ENCODE measurements around the gene ZNRF3.

ZNRF3 gene

DNA sequence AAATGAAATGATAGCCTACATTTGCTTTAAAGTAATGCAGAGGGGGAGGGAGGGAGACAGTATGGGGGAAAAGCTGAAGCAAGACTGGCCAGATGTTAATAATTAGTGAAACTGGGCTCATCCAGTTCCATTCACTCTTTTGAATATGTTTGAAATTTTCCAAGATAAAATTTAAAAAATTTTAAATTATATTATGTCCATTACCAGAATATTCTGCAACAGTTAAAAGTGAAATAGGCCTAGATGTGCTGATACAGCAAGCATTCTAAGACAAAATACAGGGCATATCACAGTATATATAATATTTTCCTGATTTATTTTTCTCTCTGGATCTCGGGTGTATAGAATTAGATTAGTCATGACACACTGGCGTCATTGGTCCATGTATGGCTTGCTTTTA, 13.6 kb upstream of the ZNRF3 start:
- Histone ChIP-seq H3K27ac (no peak overlapping the region), H3K4me3 (no peak overlapping the region)
- DNase-seq (ENCODE audit: low spot score) = no peak
- TF ChIP-seq, protein P1, sequence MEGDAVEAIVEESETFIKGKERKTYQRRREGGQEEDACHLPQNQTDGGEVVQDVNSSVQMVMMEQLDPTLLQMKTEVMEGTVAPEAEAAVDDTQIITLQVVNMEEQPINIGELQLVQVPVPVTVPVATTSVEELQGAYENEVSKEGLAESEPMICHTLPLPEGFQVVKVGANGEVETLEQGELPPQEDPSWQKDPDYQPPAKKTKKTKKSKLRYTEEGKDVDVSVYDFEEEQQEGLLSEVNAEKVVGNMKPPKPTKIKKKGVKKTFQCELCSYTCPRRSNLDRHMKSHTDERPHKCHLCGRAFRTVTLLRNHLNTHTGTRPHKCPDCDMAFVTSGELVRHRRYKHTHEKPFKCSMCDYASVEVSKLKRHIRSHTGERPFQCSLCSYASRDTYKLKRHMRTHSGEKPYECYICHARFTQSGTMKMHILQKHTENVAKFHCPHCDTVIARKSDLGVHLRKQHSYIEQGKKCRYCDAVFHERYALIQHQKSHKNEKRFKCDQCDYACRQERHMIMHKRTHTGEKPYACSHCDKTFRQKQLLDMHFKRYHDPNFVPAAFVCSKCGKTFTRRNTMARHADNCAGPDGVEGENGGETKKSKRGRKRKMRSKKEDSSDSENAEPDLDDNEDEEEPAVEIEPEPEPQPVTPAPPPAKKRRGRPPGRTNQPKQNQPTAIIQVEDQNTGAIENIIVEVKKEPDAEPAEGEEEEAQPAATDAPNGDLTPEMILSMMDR (IDR thresholded peaks at IDR 0.05) = no peak

DNA sequence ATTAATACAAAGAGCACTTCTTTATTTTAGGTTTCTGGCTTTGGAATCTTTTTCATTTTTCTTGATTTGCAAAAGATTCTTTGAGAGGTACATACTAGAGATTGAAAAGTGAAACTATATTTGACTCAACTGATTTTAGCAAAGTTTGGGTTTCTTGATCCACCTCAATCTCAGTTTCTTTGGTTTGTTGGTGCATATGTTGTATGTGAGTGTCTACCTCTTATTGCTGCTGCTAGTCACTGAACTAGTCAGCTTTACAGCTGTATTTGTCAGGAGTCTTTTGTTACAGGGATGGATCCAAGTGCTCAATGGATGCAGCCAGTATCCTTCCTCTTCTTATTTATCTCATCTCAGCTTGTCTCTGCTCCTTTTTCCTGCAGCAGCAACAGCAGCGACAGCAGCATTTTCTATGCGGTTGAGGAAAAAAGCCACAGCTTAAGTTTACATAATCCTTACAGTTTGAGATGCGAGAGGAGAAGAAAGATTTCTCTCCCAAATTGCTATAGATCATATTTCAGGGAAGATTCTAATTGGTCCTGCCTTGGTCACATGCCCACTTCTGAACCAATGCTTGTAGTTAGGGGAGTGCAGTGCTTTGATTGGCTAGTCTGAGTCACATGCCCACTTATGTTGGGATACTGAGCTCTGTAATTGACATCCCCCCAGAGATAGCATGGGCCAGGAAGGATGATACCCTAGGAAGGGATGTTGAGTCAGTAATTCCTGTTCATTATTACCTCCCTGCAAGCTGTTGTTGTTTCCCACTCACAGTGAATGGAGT, 10.0 kb upstream of the ZNRF3 start:
- no peak overlapping the region for H3K4me3 ChIP-seq
- TF ChIP-seq, protein P1 (IDR thresholded peaks at IDR 0.05) = no peak
- no peak for DNase-seq (ENCODE audit: low spot score)
- H3K27ac ChIP-seq = no peak overlapping the region

DNA sequence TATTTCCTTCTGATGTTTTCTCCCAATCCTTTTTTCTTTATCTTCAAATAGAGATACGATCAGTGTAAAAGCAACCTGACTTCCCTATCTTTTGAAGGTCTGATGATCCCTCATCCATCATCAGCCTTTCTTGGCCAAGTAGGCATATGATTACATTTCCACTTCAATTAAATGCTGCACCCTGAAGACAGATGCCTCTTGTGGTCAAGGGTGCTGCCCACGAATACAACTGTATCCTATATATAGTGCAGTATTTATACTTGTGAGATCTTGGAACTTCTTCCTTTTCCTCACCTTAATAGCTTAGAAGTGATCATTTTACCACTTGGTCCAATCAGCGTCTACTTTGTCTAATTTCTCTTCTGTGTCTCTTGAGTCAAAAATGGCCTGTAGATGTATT, 9.3 kb upstream of the ZNRF3 start:
- TF ChIP-seq, protein P1 (IDR thresholded peaks at IDR 0.05) = no peak
- Histone ChIP-seq H3K4me3 (no peak overlapping the region), H3K27ac (no peak overlapping the region)
- no peak for DNase-seq (ENCODE audit: low spot score)

DNA sequence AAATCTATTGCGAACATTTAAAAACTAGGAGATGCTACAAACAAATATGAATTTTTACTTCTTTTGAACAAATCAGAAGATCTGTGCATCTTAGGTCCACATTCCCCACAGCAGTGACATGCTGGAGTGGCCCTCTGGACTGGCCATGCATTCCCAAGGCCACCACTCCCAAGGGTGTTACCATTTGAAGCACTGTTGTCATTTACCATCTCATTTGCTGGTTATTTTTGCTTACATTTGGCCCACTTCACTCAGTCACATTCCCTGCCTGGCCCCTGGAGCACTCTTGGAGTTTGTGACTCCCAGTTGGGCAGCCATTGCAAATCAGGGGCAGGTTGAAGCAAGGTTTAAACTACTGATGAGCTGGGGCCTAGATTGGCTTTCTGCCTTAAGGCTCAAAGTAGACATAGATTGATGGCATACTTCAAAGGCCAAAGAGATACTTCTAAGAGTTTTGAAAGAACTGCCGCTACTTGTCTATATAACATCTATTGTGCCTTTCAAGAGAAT, 8.5 kb upstream of the ZNRF3 start:
- H3K27ac ChIP-seq = no peak overlapping the region
- H3K4me3 ChIP-seq = no peak overlapping the region
- DNase-seq (ENCODE audit: low spot score) = no peak
- TF ChIP-seq, protein P1 (IDR thresholded peaks at IDR 0.05) = no peak

DNA sequence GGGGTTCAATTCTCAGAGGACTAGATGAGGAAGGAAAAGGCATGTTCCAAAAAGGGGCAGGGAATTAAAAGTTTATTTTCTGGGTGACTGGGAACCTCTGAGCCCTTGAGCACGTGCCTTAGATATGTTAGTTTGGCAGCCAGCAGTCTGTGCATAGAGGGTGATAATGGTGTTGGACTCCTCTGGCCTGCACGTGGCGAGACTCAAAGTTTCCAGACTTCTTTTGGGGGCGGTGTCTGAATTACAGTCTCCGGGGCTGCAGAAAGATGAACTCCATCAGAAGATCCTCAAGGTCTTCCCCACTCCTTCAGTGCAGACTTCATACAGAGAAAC, 861 bp upstream of the ZNRF3 start:
- TF ChIP-seq, protein P1 (IDR thresholded peaks at IDR 0.05) = no peak
- Histone ChIP-seq H3K4me3 (peak overlapping the region; percentile 76), H3K27ac (peak overlapping the region in 1 of 2 donors; percentile 69)
- DNase-seq (ENCODE audit: low spot score) = no peak

DNA sequence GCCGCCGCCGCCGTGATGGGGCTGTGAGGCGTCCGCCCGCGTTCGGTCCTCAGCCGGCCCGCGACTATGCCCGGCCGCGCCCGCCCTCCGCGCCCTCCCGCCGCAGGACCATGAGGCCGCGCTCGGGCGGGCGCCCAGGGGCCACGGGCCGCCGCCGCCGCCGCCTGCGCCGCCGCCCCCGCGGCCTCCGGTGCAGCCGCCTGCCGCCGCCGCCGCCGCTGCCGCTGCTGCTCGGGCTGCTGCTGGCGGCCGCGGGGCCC, 215 bp downstream of the ZNRF3 start:
- peak overlapping the region; percentile 76 for H3K4me3 ChIP-seq
- TF ChIP-seq, protein P1 (IDR thresholded peaks at IDR 0.05) = no peak
- H3K27ac ChIP-seq = peak overlapping the region; percentile 57 to 90

More for the DNA sequence above, 215 bp downstream of the ZNRF3 start:
- no peak for DNase-seq (ENCODE audit: low spot score)
